Fibroblast of lung (primary cell): ENCODE measurements around the gene WDR45B. TPM values are rescaled to one million over a fixed set of nuclear protein-coding genes. Genes with fewer than 3 reads are reported as not detected.
A peak's percentile ranks its signal among the peaks of the same experiment; 100 is the strongest.

Experiments
- DNase-seq, 2 donors: peaks; one replicate each; pipeline versions ENCODE4 v3.0.0 to v3.0.0-alpha.2; 2010; ENCODE audit warnings: low read depth in 2 of 2
- H2AFZ ChIP-seq: 2 replicates; pipeline ENCODE4 v1.5.1; 2012; ENCODE audit warnings: low read length, control low read depth, inconsistent platforms
- H3K27ac ChIP-seq: 2 replicates; pipeline ENCODE4 v1.5.1; 2011; ENCODE audit warnings: low read length, control low read depth; ENCODE audit not compliant: insufficient read depth
- H3K27me3 ChIP-seq: 2 replicates; pipeline ENCODE4 v1.5.1; 2011; ENCODE audit warnings: mild to moderate bottlenecking, low read length; ENCODE audit not compliant: control insufficient read depth, insufficient read depth
- H3K36me3 ChIP-seq: 2 replicates; pipeline ENCODE4 v1.5.1; 2011; ENCODE audit warnings: low read length; ENCODE audit not compliant: control insufficient read depth, insufficient read depth
- H3K4me1 ChIP-seq: 2 replicates; pipeline ENCODE4 v1.5.1; 2011; ENCODE audit warnings: low read length; ENCODE audit not compliant: control insufficient read depth, insufficient read depth; ENCODE audit errors: extremely low read depth
- H3K4me2 ChIP-seq: 2 replicates; pipeline ENCODE4 v1.5.1; 2011; ENCODE audit warnings: low read length, control low read depth; ENCODE audit not compliant: insufficient read depth; ENCODE audit errors: extremely low read depth
- H3K4me3 ChIP-seq, 4 experiments: fragments of 200-600 bp in 1 of 4; sonication (generic) in 1 of 4; replicated peaks in 1 of 4; 2 replicates each; pipeline ENCODE4 v1.5.1; 2011 to 2016; ENCODE audit warnings: low read length in 4 of 4, low read depth in 3 of 4, mild to moderate bottlenecking in 3 of 4, control low read depth in 2 of 4, inconsistent platforms in 1 of 4, mixed read lengths in 1 of 4; ENCODE audit not compliant: insufficient read depth in 1 of 4; ENCODE audit errors: control extremely low read depth in 1 of 4
- H3K79me2 ChIP-seq: 2 replicates; pipeline ENCODE4 v1.5.1; 2012; ENCODE audit warnings: mild to moderate bottlenecking, low read length, inconsistent platforms; ENCODE audit not compliant: control insufficient read depth, insufficient read depth
- H3K9ac ChIP-seq: 2 replicates; pipeline ENCODE4 v1.5.1; 2011; ENCODE audit warnings: mild to moderate bottlenecking, low read length, control low read depth; ENCODE audit not compliant: insufficient read depth
- H3K9me3 ChIP-seq: 2 replicates; pipeline ENCODE4 v1.5.1; 2012; ENCODE audit warnings: low read depth, low read length; ENCODE audit not compliant: control insufficient read depth, insufficient read depth
- H4K20me1 ChIP-seq: 2 replicates; pipeline ENCODE4 v1.5.1; 2011; ENCODE audit warnings: low read length; ENCODE audit not compliant: control insufficient read depth, insufficient read depth; ENCODE audit errors: extremely low read depth
- CTCF ChIP-seq, 2 donors: IDR thresholded peaks in 1 of 2; conservative IDR thresholded peaks in 1 of 2; 1 replicate in 1 of 2; 2 replicates in 1 of 2; pipeline ENCODE4 v1.5.1; 2011 to 2012; ENCODE audit warnings: low read length in 2 of 2, control low read depth in 1 of 2, inconsistent platforms in 1 of 2, low read depth in 1 of 2, mild to moderate bottlenecking in 1 of 2
- EZH2 ChIP-seq: IDR thresholded peaks from 2 replicates; pipeline ENCODE4 v1.5.1; 2012; ENCODE audit warnings: low read length, control low read depth, mild to moderate bottlenecking; ENCODE audit errors: missing control alignments
- polyA plus RNA-seq, 2 donors: library from polyadenylated mRNA; depleted of rRNA in 1 of 2; stranded (reverse) in 1 of 2; unstranded in 1 of 2; fragments of >200 nt; gene quantifications; 2 replicates each; pipeline ENCODE4 v1.2.1, GENCODE V29; 2011 to 2012; ENCODE audit warnings: missing spikeins in 1 of 2
- total RNA-seq: library from RNA; depleted of rRNA; stranded (reverse); fragments of >200 nt; gene quantifications from 2 replicates; pipeline ENCODE4 v1.2.1, GENCODE V29; 2014

The WDR45B gene
- total and polyA plus RNA-seq, 2 donors (not counting 1 experiment from before 2014, with no cell fraction given) = 66.2 to 95.2 TPM

DNA sequence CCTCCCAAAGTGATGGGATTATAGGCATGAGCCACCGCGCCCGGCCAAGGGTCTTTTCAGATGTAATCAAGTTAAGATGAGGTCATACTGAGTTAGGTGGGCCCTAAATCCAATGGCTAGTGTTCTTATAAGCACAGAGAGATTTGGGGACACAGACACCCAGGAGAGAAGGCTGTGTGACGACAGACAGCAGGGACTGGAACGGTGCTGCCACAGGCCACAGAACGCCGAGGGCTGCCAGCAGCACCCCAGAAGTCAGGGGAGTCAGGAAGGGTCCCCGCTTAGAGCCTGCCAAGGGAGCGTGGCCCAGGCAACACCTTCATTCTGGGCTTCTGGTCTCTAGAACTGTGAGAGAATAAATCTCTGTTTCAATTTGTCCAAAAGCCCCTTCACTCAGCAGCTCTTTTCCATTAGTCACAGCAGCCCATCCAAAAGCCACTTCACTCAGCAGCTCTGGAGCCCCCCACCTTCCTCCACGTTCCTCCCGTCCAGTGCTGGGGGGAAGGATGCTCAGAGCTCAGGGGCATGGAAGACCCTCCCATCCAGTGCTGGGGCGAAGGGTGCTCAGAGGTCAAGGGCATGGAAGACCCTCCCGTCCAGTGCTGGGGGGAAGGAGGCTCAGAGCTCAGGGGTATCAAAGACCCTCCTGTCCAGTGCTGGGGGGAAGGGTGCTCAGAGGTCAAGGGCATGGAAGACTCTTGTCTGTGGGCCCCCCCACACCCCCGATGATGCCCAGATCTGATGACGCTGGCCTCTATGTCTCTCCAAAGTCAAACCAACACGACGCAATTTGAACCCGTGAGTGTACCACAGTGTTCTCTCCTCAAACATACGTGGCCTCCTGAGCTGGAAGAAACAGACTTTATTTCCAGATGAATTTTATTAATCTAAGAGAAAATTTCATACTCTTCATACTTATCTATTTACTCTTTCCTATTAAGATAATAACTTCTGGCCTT, 38.4 kb upstream of the WDR45B start:
- Histone ChIP-seq H3K9me3 (no peaks in the 10 kb centered on the region), H3K27me3 (no peaks in the 10 kb centered on the region), H3K4me2 (no peak overlapping the region), H2AFZ (no peak overlapping the region), H3K79me2 (no peaks in the 10 kb centered on the region), H3K36me3 (no peaks in the 10 kb centered on the region), H4K20me1 (no peaks in the 10 kb centered on the region), H3K9ac (no peak overlapping the region), H3K4me1 (no peaks in the 10 kb centered on the region), H3K27ac (no peak overlapping the region), H3K4me3 (no peak overlapping the region)
- no peak for DNase-seq
- no peak for TF ChIP-seq CTCF (conservative IDR thresholded peaks at IDR 0.05 in 1 of 2, IDR thresholded peaks at IDR 0.05 in 1 of 2; ENCODE audit: low read depth in 1 of 2, low read length in 2 of 2)
- TF ChIP-seq EZH2 = no peak

DNA sequence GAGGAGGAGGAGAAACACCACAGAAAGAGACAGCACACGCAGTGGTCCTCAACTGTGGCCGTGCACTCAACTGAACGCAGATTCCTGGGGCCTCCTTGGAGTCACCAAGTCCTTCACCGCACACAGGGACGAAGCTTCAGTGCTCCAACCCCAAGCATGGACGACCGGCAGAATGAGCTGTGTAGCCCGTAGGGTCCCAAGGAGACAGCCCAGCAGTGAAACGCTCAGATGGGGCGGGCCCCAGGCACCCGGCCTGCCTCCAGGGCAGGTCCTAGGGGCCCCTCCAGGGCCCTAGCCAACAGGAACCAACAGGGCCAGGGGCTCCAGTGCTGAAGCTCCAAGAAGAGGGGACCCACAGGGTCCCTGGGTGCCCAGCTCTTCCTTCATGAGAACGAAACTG, 37.0 kb upstream of the WDR45B start:
- TF ChIP-seq EZH2 (no peak), CTCF (conservative IDR thresholded peaks at IDR 0.05 in 1 of 2, IDR thresholded peaks at IDR 0.05 in 1 of 2; ENCODE audit: low read depth in 1 of 2, low read length in 2 of 2) (no peak)

DNA sequence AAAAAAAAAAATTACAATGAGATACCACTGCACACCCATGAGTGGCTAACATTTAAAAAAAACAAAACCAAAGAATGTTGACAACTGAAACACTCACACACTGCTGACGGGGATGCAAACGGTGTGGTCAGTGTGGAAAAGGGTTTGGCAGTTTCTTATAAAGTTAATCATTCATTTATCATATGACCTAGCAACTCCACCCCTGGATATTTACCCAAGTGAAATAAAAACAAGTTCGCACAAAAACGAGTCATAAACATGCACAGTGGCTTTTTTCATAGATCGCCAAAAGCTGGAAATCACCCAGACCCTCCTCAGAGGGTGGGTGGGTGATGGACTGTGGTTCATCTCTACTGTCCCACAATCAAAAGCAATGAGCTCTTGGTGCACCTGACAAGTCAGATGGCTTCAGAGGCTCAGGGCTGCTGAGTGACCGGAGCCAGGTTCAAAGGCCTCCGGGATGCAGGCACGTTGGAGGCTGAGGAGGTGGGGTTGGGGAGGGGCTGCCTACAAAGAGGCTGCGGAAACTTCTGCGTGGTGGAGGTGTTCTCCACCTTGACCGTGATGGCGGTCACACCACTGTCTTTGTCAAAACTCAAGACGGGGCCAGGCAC, 36.1 kb upstream of the WDR45B start:
- peak in 1 of 2 donors; percentile 37 for DNase-seq
- Histone ChIP-seq H3K4me1 (no peaks in the 10 kb centered on the region), H3K27me3 (no peaks in the 10 kb centered on the region), H3K4me2 (no peak overlapping the region), H3K79me2 (no peaks in the 10 kb centered on the region), H3K9ac (no peak overlapping the region), H3K9me3 (no peaks in the 10 kb centered on the region), H4K20me1 (no peaks in the 10 kb centered on the region), H3K27ac (no peak overlapping the region), H2AFZ (no peak overlapping the region), H3K36me3 (no peaks in the 10 kb centered on the region), H3K4me3 (no peak overlapping the region)
- TF ChIP-seq CTCF (conservative IDR thresholded peaks at IDR 0.05 in 1 of 2, IDR thresholded peaks at IDR 0.05 in 1 of 2; ENCODE audit: low read depth in 1 of 2, low read length in 2 of 2) (no peak), EZH2 (no peak)

More for the DNA sequence above, 37.0 kb upstream of the WDR45B start:
- Histone ChIP-seq H3K4me3 (no peak overlapping the region), H3K4me2 (no peak overlapping the region), H3K4me1 (no peaks in the 10 kb centered on the region), H3K9me3 (no peaks in the 10 kb centered on the region), H3K9ac (no peak overlapping the region), H3K79me2 (no peaks in the 10 kb centered on the region), H3K27ac (no peak overlapping the region), H4K20me1 (no peaks in the 10 kb centered on the region), H3K27me3 (no peaks in the 10 kb centered on the region), H2AFZ (no peak overlapping the region), H3K36me3 (no peaks in the 10 kb centered on the region)
- no peak for DNase-seq
